GM23338 (cell line): ENCODE results near the gene LIPJ.

Experiments
- EZH2 ChIP-seq: fragments of 200-600 bp; sonication (generic); IDR thresholded peaks from one replicate; pipeline ENCODE4 v1.8.0; 2017; ENCODE audit warnings: antibody characterized with exemption, mild to moderate bottlenecking, low read depth; ENCODE audit not compliant: unreplicated experiment
- EZH2phosphoT487 ChIP-seq: fragments of 200-600 bp; sonication (generic); IDR thresholded peaks from one replicate; pipeline ENCODE4 v1.8.1; 2018; ENCODE audit warnings: antibody characterized with exemption; ENCODE audit not compliant: unreplicated experiment
- POLR2AphosphoS5 ChIP-seq: IDR thresholded peaks from 2 replicates; pipeline ENCODE4 v1.6.1; 2016; ENCODE audit warnings: antibody characterized with exemption, low read depth
- TF ChIP-seq, protein P1 (sequence below), 2 experiments: fragments of 200-600 bp in 1 of 2; sonication (generic) in 1 of 2; conservative IDR thresholded peaks; 2 replicates each; pipeline versions ENCODE4 v1.5.1 to v1.6.1; 2016 to 2017; ENCODE audit warnings: antibody characterized with exemption in 2 of 2, low read depth in 2 of 2, mild to moderate bottlenecking in 2 of 2, moderate library complexity in 1 of 2

DNA sequence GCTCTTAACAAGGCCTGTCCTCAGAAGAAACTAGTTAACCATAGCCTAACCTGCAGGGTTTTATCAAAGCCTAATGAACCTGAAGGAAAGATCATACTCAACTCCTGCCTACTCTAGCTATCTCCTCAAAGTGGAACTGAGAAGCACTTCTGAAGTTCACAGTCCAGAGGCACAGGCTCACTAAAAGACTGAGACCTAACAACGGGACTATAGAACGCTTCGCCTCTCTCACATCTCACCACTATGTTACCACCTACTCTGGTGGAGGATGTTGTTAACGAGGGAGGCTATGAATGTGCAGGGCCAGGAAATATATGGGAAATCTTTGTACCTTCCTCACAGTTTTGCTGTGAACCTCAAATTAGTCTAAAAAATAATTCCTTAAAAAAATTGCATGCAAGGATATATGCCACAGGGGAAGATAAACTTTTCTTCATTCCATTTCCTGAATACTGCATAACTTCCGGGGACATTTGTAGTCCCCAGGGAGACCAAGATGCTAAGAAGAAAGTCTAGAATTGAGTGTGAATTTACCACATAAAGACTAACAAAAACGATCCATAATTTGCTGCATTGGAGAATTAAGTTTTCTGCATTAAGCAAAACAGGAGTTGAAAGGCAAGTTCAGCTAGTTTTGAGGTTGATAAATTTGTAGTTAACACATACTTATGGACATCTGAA is 21.6 kb downstream of the LIPJ start:
- TF ChIP-seq EZH2 = no peak
- TF ChIP-seq, protein P1, sequence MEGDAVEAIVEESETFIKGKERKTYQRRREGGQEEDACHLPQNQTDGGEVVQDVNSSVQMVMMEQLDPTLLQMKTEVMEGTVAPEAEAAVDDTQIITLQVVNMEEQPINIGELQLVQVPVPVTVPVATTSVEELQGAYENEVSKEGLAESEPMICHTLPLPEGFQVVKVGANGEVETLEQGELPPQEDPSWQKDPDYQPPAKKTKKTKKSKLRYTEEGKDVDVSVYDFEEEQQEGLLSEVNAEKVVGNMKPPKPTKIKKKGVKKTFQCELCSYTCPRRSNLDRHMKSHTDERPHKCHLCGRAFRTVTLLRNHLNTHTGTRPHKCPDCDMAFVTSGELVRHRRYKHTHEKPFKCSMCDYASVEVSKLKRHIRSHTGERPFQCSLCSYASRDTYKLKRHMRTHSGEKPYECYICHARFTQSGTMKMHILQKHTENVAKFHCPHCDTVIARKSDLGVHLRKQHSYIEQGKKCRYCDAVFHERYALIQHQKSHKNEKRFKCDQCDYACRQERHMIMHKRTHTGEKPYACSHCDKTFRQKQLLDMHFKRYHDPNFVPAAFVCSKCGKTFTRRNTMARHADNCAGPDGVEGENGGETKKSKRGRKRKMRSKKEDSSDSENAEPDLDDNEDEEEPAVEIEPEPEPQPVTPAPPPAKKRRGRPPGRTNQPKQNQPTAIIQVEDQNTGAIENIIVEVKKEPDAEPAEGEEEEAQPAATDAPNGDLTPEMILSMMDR (conservative IDR thresholded peaks at IDR 0.05; ENCODE audit: low read depth in 2 of 2) = no peak
- no peak for TF ChIP-seq POLR2AphosphoS5
- no peak for TF ChIP-seq EZH2phosphoT487
